Smooth muscle cell (in vitro differentiated cells): ENCODE data around the gene PTCD2. TPM values are rescaled to one million over a fixed set of nuclear protein-coding genes. Genes with fewer than 3 reads are reported as not detected.
A peak's percentile ranks its signal among the peaks of the same experiment; 100 is the strongest.

Source experiments
- DNase-seq: peaks from one replicate; lab custom pipeline; 2025; ENCODE audit not compliant: unreplicated experiment; lab: John Stamatoyannopoulos, UW
- H2AFZ ChIP-seq: fragments of 200-600 bp; sonication (generic); 2 replicates; pipeline ENCODE4 v1.6.0; 2016; ENCODE audit warnings: antibody characterized with exemption, low read depth, mild to moderate bottlenecking
- H3F3A ChIP-seq: fragments of 200-600 bp; sonication (generic); 2 replicates; pipeline ENCODE4 v1.6.0; 2017; ENCODE audit warnings: antibody characterized with exemption, low read depth
- H3K27ac ChIP-seq: fragments of 200-600 bp; sonication (generic); 2 replicates; pipeline ENCODE4 v1.5.1; 2016; ENCODE audit warnings: low read depth, mild to moderate bottlenecking
- H3K27me3 ChIP-seq: fragments of 200-600 bp; sonication (generic); 2 replicates; pipeline ENCODE4 v1.6.1; 2016; ENCODE audit warnings: low read depth, mild to moderate bottlenecking
- H3K36me3 ChIP-seq: fragments of 200-600 bp; sonication (generic); 2 replicates; pipeline ENCODE4 v1.5.1; 2016; ENCODE audit warnings: low read depth
- H3K4me1 ChIP-seq: fragments of 200-600 bp; sonication (generic); 2 replicates; pipeline ENCODE4 v1.5.1; 2016; ENCODE audit warnings: low read depth
- H3K4me2 ChIP-seq: fragments of 200-600 bp; sonication (generic); 2 replicates; pipeline ENCODE4 v1.6.0; 2016; ENCODE audit warnings: mild to moderate bottlenecking
- H3K4me3 ChIP-seq: fragments of 200-600 bp; sonication (generic); 2 replicates; pipeline ENCODE4 v1.5.1; 2016; ENCODE audit warnings: mild to moderate bottlenecking
- H3K79me2 ChIP-seq: fragments of 200-600 bp; sonication (generic); 2 replicates; pipeline ENCODE4 v1.6.0; 2016; ENCODE audit warnings: low read depth, mild to moderate bottlenecking
- H3K9ac ChIP-seq: fragments of 200-600 bp; sonication (generic); 2 replicates; pipeline ENCODE4 v1.6.0; 2016; ENCODE audit warnings: low read depth
- H3K9me3 ChIP-seq: fragments of 200-600 bp; sonication (generic); replicated peaks from 2 replicates; pipeline ENCODE4 v1.5.1; 2016; ENCODE audit warnings: low read depth
- H4K20me1 ChIP-seq: fragments of 200-600 bp; sonication (generic); 2 replicates; pipeline ENCODE4 v1.6.0; 2016; ENCODE audit warnings: low read depth
- WGBS: methylation state at CpG from one replicate; pipeline ENCODE4 v1.1.7; 2016; ENCODE audit warnings: low lambda C conversion rate; 5-methylcytosine and 5-hydroxymethylcytosine counted together
- polyA plus RNA-seq: library from polyadenylated mRNA; unstranded; fragments of >200 nt; fragmentation: Nextera tagmentation; extraction: Ambion mirVana; gene quantifications from 2 replicates; pipeline ENCODE4 v1.2.1, GENCODE V29; 2016
- total RNA-seq: library from RNA; depleted of rRNA; stranded (reverse); fragments of >200 nt; gene quantifications from 2 replicates; pipeline ENCODE4 v1.2.3, GENCODE V29; 2014
- TF ChIP-seq, protein P1 (sequence below): fragments of 200-600 bp; sonication (generic); IDR thresholded peaks from 2 replicates; pipeline ENCODE4 v1.5.1; 2017; ENCODE audit warnings: borderline replicate concordance, mild to moderate bottlenecking, antibody characterized with exemption; ENCODE audit not compliant: insufficient read depth, poor library complexity, severe bottlenecking

The PTCD2 gene
- total and polyA plus RNA-seq, 2 experiments from 2014 or later = 6.3 to 8.5 TPM

DNA sequence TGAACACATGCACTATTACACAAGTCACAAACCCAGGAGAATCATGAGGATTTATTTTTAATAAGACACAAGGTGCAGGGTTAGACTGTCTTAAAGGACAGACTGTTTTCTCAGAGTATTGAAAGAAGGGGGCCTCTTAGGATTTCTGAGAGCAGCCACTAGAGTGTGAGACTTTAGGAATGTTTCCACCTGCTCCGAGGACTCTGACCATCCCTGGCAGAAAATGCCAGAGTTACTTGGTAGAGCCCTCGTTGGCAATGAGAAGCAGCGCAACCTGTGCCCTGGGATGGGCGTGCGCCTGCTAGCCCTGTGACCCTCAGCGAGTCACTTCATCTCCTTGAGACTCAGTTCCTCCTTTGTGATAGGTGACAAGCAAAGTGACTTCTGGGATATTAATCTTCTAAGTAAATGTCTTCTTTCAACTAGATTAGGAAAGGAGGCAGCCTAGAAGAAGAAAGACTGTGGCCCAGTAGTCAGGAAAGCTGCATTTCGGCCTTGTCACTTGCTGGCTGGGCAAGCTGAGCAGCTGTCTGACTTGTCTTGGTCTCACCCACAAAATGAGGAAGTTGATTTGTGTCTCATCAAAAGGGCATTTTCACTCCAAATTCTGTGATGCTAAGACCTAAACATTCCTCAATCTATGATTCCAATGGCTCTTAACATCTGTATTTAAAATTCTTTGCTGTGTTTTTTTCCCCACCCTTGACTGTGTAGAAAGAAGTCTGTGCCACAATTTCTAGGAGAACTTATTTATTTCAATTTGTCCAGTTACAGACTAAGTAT is 60.5 kb downstream of the PTCD2 start:
- H3K27ac ChIP-seq = peak overlapping the region; percentile 61
- H3K4me1 ChIP-seq = no peaks in the 10 kb centered on the region
- H3K4me2 ChIP-seq = no peak overlapping the region
- TF ChIP-seq, protein P1, sequence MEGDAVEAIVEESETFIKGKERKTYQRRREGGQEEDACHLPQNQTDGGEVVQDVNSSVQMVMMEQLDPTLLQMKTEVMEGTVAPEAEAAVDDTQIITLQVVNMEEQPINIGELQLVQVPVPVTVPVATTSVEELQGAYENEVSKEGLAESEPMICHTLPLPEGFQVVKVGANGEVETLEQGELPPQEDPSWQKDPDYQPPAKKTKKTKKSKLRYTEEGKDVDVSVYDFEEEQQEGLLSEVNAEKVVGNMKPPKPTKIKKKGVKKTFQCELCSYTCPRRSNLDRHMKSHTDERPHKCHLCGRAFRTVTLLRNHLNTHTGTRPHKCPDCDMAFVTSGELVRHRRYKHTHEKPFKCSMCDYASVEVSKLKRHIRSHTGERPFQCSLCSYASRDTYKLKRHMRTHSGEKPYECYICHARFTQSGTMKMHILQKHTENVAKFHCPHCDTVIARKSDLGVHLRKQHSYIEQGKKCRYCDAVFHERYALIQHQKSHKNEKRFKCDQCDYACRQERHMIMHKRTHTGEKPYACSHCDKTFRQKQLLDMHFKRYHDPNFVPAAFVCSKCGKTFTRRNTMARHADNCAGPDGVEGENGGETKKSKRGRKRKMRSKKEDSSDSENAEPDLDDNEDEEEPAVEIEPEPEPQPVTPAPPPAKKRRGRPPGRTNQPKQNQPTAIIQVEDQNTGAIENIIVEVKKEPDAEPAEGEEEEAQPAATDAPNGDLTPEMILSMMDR = no peak
- no peaks in the 10 kb centered on the region for H3K9me3 ChIP-seq
- 97% methylated on average over 7 of the region's 7 CpGs for WGBS
- no peaks in the 10 kb centered on the region for H3K27me3 ChIP-seq
- no peak for DNase-seq
- no peaks in the 10 kb centered on the region for H3K79me2 ChIP-seq
- no peaks in the 10 kb centered on the region for H4K20me1 ChIP-seq
- H2AFZ ChIP-seq = no peak overlapping the region
- no peaks in the 10 kb centered on the region for H3K36me3 ChIP-seq
- H3K9ac ChIP-seq = no peak overlapping the region
- no peaks in the 10 kb centered on the region for H3F3A ChIP-seq
- H3K4me3 ChIP-seq = no peak overlapping the region

DNA sequence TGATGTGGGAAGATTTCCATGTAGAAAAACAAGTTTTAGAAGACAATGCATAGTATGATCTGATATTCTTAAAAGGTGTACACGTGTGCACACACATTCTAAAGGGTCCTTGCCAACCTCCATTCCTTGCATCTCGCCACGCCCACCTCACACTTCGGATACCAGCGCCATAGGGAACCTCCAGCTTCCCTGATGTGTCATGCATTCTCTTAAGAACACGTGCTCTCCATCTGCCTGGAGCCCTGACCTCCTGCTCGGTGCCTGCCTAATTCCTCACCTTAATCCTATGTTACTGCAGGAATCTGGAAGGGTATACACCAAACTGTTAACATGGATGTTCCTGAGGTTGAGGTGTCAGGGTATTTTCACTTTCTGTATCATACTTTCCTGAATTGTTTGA is 63.1 kb downstream of the PTCD2 start:
- Histone ChIP-seq H4K20me1 (no peaks in the 10 kb centered on the region), H3F3A (no peaks in the 10 kb centered on the region), H2AFZ (no peak overlapping the region), H3K36me3 (no peaks in the 10 kb centered on the region), H3K4me2 (no peak overlapping the region), H3K9me3 (no peaks in the 10 kb centered on the region), H3K4me3 (no peak overlapping the region), H3K27ac (no peak overlapping the region), H3K27me3 (no peaks in the 10 kb centered on the region), H3K79me2 (no peaks in the 10 kb centered on the region), H3K9ac (no peak overlapping the region), H3K4me1 (no peaks in the 10 kb centered on the region)
- DNase-seq = no peak
- 56% methylated on average over 7 of the region's 7 CpGs for WGBS
- TF ChIP-seq, protein P1 = no peak

DNA sequence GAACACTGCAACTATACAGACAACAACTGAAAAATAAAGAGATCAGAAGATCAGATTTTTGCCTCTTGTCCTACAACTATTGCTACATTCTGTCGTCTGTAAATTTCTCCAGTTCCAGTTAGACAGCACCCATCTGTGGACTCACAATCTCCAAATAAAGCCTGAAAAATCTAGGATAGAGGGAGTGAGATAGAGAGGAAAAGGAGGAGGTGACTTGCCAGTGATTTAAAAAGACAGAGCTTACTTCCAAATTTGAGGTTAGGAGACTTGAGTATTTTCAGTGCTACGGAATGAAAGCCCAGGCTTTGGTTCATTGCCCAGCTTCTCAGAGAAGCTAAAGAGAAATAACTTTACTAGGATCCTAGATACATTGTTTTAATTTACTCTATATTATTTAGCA is 63.6 kb downstream of the PTCD2 start:
- no peak overlapping the region for H3K27ac ChIP-seq
- no peaks in the 10 kb centered on the region for H3K79me2 ChIP-seq
- H3K9me3 ChIP-seq = no peaks in the 10 kb centered on the region
- no peak overlapping the region for H2AFZ ChIP-seq
- no peaks in the 10 kb centered on the region for H4K20me1 ChIP-seq
- no peaks in the 10 kb centered on the region for H3K4me1 ChIP-seq
- TF ChIP-seq, protein P1 = no peak
- H3K36me3 ChIP-seq = no peaks in the 10 kb centered on the region
- no peak for DNase-seq
- WGBS = 88% methylated on average over 2 of the region's 2 CpGs
- H3K27me3 ChIP-seq = no peaks in the 10 kb centered on the region
- no peaks in the 10 kb centered on the region for H3F3A ChIP-seq
- no peak overlapping the region for H3K4me2 ChIP-seq
- no peak overlapping the region for H3K9ac ChIP-seq
- no peak overlapping the region for H3K4me3 ChIP-seq

DNA sequence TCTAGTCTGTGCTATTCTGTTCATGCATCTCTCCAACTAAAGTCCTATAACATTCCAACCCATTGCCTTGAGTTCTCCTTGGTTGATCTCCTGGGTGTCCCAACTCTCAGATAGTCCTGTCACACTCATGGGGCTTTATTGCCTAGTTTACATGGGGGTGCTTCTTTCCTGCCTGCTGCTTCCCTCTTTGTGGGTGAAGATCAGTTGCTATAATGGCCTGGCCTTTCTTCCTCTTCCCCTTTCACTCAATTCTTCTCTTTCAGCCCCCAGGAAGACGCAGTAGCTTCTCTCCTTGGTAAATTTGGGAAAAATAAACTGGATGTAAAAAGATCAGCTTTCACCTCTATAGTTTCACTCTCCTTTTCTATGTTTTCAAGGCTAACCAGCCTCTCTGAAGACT is 66.5 kb downstream of the PTCD2 start:
- no peak overlapping the region for H3K4me3 ChIP-seq
- H2AFZ ChIP-seq = no peak overlapping the region
- no peaks in the 10 kb centered on the region for H3F3A ChIP-seq
- TF ChIP-seq, protein P1 = no peak
- H3K9me3 ChIP-seq = no peaks in the 10 kb centered on the region
- no peak overlapping the region for H3K27ac ChIP-seq
- 91% methylated on average over 1 of the region's 1 CpG for WGBS
- no peaks in the 10 kb centered on the region for H3K79me2 ChIP-seq
- no peak overlapping the region for H3K4me2 ChIP-seq
- no peaks in the 10 kb centered on the region for H3K4me1 ChIP-seq
- no peaks in the 10 kb centered on the region for H3K36me3 ChIP-seq
- no peaks in the 10 kb centered on the region for H3K27me3 ChIP-seq
- DNase-seq = no peak
- no peak overlapping the region for H3K9ac ChIP-seq
- no peaks in the 10 kb centered on the region for H4K20me1 ChIP-seq
